Activated T-helper 9 cell treated with anti-CD3 and anti-CD28 coated beads, Interleukin-2, amount 50 U/mL, for 16 hours (primary cell): ENCODE results near the gene ARPC1B.
"Not testable (repeated sequence)": the region's sequence is repeated elsewhere in the genome, so short reads cannot be mapped to it uniquely, and the experiment has no call there.

Experiments
- DNase-seq: peaks from one replicate; pipeline ENCODE4 v3.0.0-alpha.2; 2020; ENCODE audit warnings: low read depth

ARPC1B gene

DNA sequence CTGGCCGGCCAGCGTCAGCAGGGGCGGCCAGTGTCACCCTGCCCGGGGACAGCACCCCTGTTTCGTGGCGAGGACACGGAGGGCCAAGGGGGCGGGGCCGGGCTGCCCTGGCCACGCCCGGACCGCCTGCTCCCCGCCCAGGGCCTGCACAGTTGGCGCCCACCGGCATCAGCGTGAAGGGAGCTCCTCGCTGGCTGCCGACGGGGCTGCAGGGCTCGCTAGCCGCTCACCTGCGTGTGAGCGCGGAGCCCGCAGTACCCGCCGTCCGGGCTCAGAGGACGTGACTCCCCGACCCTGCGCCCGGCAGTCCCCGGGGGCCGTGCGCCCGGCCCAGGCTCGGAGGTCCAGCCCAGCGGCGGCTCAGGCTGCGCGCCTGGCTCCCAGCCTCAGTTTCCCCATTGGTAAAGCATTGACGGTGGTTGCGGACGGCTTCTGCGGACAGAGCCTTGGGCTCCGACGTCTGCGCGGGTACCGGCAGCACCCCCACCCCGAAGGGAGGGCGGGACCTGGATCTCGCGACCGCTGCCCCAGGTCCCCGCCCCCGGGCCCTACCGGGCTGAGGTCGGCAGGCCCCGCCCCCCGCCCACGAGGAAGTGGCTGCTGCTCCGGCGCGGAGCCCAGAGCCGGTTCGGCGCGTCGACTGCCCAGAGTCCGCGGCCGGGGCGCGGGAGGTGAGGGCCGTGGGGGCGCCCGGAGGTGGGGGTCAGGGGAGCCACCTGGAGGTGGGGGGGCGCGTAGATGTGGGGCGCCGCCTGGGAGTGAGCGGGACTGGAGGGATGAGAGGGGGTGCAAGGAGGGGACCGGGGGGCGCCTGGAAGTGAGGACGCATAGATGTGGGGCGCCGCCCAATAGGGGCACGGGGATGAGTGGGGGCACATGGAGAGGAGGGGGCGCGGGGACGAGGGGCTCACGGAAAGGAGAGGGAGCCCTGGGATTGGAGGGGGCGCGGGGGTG, at the start of gene ARPC1B:
TSS of gene ARPC1B (plus strand) at position 620 of the 954 bp plus-strand sequence. CDS start 10,985 bp downstream, outside the sequence.
- peak; percentile 82 for DNase-seq

DNA sequence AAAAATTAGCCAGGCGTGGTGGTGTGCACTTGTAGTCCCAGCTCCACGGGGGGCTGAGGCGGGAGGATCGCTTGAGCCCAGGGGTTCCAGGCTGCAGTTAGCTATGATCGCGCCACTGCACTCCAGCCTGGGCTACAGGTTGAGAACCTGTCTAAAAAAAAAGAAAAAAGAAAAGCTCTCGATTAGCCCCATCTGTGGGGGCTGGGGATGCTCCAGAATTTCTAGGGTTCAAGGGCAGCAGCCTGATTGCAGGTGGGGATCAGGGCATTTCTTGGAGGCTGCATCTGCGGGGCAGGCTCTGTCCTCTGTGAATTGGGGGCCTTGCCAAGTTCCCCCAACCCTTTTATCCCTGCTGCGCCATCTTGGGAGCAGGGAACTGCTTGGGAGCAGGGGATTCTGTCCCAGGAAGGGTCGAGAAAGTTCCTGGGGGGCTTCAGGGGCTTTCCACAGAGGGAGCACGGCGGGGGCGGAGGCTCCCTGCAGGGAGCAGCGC, 49.5 kb upstream of the ARPC1B start:
- DNase-seq = no peak

DNA sequence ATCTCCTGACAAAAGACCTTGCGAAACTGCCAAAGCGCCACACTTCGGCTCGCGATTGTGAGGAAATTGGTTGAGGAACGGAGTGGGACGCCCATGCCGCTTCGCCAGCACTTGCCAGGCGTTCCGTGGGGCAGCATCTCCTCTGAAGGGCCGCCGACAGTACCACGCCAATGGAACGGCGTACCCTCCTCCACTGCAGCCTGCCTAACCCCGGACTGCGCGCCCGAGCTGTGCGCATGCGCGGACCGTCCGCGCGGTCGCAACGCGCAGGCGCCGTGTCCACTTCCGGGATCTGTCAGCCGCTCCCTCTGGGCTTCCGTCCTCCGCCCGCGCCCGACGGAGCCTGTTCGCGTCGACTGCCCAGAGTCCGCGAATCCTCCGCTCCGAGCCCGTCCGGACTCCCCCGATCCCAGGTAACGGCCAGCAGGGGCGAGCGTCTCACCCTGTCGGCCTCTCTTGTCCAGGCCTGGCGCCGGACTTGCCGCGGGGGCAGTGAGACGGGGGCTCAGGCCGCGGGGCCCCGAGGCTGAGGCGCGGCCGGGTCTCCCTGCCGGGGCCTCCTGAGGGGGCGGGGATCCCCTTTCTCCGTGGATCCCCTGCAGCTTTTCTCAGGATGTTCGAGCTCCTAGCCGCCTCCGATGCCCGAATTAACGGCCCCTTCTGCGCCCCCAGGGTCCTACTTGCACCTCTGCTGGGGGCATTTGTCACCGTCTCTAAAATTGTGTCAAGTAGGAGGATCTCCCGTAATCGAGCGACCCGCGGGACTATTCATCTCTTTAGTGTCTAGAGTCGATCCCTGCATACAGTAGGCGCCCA, 48.7 kb upstream of the ARPC1B start, which contains the start of gene ARPC1A:
TSS of gene ARPC1A (plus strand) at position 307 of the 816 bp plus-strand sequence. CDS start 7,456 bp downstream, outside the sequence.
- peak; percentile 88 for DNase-seq

DNA sequence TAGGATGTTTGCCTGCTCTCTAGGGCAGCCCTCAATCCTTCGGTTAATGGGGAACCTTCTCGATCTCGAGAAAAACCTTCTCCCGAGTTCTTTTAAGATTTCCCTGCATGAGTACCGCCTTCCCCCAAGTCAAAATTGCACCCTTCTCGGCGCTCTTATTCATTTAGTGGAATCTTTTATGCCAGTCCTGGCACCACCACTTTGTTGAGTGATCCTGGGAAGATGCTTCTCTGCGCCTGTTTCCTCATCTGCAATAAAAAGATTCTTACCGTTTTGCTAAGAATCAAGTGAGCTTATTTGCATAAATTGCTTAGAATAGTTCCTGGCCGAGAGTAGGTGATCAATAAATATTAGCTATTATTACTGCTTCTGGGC, 48.1 kb upstream of the ARPC1B start:
- no peak for DNase-seq

DNA sequence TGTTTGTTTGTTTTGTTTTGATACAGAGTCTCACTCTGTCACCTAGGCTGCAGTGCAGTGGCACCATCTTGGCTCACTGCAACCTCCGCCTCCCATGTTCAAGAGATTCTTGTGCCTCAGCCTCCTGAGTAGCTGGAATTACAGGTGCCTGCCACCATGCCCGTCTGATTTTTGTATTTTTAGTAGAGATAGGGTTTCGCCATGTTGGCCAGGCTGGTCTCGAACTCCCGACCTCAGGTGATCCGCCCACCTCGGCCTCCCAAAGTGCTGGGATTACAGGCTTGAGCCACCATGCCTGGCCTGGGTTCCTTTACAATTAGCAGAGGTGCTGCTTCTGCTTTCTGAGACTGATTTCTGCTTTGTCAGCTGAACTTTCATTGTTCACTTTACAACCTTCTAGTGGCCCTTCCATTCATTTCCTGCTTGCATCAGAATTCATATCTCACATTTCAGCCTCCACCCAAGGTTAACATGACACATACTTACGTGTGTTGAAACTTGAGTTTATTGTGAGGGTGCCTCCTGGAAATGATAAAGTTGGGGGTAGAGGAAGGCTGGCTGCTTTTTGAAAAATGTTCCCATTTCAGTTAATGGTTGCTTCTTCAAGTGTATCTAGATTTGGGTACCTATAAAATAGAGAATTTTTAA, 44.1 kb upstream of the ARPC1B start:
- DNase-seq = not testable (repeated sequence)

DNA sequence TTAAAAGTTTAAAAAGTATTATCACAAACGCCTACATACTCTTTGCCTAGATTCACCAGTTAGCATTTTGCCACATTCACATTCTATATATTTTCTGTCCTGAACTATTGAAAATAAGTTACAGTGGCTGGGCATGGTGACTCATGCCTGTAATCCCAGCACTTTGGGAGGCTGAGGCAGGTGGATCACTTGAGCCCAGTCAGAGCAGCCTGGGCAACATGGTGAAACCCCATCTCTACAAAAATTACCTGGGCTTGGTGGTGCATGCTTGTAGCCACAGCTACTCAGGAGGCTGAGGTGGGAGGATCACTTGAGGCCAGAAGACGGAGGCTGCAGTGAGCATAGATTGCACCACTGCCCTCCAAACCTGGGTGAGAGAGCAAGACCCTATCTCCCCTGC, 43.5 kb upstream of the ARPC1B start:
- DNase-seq = no peak

DNA sequence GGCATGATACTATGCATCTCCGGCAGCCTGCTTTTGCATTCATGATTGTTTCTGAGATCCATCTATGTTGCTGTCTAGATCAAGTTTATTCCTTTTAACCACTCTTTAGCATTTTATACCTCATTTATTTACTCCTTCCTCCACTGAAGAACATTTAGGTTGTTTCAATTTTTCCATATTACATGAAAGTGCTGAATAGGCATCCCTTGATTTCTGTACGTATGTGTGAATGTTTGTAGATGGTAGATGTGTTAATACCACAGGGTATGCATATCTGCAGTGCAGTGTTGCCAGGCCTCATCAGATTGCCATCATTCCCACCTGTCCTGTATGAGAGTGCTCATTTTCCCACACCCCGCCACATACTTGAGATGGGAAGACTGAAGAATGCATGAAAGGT, 34.9 kb upstream of the ARPC1B start:
- no peak for DNase-seq

DNA sequence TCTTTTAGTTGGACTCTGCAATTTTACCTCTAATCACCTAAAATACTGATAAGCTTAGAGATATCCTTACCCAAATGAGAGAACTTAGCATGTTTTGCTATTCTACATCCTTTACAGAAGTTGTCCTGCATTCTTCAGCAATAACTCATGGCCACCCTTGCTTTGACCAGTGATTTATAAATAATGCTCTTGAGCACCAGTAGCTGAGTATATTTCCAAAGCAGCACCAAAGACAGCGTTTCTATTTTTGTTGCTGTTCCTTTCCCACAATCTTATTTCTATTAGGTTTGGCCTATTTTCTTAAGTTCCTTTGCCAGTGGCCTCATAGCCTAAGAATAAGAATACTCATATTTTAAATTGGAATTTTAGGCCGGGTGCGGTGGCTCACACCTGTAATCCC, 33.9 kb upstream of the ARPC1B start:
- no peak for DNase-seq

DNA sequence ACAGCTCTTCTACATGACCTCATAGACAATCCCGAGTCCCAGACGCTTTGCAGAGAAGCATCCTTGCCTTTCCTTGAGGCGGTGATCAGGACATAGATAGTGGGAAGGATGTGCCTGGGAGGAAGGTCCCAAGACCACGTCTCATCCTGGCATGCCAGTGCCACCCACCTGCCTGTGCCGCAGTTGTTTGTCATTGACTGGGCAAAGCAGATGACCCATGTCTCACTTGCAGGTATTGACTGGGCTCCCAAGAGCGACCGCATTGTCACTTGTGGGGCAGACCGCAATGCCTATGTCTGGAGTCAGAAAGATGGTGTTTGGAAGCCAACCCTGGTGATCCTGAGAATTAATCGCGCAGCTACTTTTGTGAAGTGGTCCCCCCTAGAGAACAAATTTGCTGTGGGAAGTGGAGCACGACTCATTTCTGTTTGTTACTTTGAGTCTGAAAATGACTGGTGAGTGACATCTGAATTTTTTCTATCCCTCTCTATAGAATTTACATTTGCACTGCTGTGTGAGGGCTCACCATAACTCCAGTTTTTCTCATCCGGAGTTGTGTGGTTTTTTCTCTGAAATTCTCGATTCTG, 30.4 kb upstream of the ARPC1B start:
- DNase-seq = no peak

DNA sequence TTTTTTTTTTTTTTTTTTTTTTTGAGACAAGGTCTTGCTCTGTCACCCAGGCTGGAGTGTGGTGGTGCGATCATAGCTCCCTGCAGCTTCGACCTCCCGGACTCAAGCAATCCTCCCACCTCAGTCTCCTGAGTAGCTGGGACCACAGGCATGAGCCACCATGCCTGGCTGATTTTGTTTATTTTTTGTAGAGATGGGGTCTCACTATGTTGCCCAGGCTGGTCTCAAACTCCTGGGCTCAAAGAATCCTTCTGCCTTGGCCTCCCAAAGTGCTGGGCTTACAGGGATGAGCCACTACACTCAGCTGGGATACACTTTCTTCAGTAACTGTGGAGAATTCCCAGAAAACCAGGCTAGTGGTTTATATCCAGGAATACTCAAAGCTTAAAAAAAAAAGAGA, 23.9 kb upstream of the ARPC1B start:
- DNase-seq = not testable (repeated sequence)

DNA sequence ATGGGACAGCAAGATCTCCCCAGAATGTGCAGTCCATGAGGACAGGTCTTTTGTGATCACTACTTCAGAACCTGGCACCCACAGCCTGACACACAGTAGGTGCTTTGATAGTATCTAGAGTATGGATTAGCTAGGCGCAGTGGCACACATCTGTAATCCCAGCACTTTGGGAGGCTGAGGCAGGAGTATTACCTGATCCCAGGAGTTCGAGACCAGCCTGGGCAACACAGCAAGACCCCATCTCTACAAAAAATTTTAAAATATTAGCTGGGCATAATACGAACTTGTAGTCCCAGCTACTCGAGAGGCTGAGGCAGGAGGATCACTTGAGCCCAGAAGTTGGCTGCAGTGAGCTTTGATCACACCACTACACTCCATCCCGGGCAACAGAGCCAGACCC, 22.3 kb upstream of the ARPC1B start:
- DNase-seq = no peak

DNA sequence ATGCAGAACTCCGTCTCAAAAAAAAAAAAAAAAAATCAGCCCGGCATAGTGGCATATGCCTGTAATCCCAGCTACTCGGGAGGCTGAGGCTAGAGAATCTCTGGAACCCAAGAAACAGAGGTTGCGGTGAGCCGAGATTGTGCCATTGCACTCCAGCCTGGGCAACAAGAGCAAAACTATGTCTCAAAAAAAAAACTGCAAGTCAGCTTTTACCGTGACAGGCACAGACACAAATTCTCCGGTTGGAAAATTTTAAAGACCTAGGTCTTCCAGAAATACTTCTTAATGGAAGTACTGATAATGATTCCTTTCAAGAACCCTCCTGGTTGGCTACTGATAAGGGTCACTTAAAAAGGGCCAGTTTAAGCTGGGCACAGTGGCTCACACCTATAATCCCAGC, 19.4 kb upstream of the ARPC1B start:
- no peak for DNase-seq

DNA sequence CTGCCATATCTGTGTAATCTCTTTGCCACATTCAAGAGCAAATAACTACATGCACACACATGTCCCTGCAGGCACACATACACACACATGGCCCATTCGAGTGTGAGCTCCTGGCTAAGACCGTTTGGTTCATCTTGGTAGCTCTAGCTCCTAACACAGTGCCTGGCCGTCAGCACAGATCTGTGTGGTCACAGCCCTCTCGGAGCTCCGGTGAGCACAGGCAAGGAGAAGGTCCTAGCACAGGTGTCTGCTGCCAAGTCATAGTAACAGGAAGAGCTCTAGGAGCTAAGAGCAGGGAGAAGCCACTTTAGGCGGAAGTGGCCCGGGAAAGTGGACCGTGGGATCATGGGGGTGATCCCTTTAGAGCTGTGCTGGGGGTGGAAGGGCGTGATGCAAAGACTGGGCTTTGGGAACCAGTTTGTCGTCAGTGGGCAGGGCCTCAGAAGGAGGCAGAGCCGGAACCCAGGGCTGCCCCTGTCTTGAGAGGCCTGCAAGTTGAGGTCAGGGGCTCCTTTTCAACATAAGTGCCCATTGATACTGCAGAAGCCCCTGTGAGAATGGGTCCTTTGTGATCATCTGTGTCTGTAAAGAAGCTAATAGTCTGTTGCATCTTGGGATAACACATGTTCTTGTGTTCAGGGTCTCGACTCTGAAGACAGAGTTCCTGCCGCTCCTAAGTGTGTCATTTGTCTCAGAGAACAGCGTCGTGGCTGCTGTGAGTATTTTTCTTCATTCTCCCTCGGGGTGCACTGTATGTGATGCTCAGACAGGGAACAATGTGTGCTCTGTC, 16.6 kb upstream of the ARPC1B start:
- no peak for DNase-seq

DNA sequence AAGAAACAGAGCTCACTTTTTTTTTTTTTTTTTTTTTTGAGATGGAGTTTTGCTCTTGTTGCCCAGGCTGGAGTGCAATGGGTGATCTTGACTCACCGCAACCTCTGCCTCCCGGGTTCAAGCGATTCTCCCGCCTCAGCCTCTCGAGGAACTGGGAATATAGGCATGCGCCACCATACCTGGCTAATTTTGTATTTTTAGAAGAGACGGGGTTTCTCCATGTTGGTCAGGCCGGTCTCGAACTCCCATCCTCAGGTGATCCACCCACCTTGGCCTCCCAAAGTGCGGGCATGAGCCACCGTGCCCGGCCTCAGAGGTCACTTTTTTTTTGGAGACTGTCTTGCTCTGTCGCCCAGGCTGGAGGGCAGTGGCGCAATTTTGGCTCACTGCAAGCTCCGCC, 16.0 kb upstream of the ARPC1B start:
- not testable (repeated sequence) for DNase-seq

DNA sequence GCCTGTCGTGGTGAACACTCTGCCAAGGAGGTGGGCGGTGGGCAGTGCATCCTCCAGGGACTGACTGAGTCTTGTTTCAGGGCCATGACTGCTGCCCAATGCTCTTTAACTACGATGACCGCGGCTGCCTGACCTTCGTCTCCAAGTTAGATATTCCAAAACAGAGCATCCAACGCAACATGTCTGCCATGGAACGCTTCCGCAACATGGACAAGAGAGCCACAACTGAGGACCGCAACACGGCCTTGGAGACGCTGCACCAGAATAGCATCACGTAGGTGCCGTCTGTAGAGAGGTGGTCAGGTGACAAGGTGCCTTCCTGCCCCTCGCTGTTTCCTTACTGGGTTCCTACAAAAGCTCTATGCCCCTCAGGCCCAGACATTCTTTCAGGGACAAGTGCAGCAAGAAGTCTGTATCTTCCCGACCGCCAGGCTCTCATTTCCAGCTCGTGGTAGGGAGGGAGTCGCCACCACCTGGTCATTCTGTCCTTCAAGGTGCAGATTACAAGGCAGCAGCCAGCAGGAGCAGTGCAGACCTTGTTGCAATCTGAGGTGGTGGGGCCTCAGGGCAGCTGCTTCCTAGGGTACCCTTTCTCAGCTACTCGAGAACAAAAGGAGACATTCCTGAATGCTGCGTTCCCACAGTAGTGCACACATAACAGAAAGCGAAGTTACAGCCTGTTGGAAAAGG, 14.9 kb upstream of the ARPC1B start:
- DNase-seq = no peak

DNA sequence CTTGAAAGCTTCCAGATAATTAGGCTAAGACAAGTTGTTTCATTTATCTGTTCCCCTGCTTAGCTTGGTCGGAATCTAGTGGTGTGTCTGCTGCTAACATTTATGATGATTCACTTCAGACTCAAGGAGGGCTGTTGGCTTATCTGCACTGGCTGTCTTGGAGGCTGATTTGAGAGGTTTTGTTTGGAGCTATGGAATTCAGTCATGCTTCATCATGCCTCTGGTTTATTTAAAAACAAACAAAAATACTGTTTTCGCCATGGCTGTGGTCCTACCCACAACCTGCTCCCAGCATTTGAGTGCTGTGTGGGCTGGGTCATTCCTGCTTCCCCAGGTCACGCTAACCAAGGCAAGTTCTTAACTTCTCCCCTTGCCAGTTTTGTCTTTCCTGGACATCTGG, 11.7 kb upstream of the ARPC1B start:
- no peak for DNase-seq

DNA sequence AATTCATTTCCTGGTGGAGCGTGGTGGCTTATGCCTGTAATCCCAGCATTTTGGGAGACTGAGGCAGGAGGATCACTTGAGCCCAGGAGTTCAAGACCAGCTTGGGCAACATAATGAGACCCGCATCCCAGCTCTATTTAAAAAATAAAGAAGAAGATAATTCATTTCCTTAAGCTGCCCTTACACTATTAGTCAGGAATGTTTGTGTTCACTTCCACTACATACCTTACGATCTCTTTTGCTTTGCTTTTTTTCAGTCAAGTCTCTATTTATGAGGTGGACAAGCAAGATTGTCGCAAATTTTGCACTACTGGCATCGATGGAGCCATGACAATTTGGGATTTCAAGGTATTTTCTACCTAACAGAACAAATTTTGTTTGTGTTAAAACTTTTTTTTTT, 11.2 kb upstream of the ARPC1B start:
- no peak for DNase-seq

DNA sequence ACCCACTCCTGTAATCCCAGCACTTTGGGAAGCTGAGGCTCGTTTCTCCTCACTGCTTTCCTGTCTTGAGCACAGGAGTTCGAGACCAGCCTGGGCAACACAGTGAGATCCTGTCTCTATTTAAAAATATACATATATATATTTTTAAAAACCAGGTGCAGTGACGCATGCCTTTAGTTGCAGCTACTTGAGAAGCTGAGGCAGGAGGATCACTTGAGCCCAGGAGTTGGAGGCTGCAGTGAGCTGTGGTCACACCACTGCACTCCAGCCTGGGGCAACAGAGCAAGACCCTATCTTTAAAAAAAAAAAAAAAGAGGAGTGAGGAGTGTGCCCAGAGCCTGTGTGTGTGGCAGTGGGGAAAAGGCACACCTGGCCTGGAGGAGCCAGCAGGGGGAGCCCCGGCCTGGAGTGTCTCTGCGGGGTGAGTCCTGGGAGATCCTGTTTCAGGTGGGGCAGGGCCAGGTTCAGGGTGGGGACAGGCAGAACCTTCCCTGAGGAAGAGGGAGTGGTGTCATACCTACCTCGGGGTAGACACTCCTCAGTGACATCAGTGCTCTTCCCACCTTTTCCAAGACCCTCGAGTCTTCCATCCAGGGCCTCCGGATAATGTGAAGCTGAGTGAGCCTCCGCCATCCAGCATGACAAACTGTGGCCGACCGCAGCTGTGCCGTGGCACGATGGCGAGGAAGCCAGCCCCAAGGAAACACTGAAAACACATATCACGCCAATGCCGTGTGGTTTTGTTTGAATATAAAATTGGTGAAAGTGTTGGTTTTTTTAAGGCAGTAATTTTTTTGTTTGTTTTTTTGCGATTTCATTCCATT, 9.0 kb upstream of the ARPC1B start:
- DNase-seq = peak; percentile 53

DNA sequence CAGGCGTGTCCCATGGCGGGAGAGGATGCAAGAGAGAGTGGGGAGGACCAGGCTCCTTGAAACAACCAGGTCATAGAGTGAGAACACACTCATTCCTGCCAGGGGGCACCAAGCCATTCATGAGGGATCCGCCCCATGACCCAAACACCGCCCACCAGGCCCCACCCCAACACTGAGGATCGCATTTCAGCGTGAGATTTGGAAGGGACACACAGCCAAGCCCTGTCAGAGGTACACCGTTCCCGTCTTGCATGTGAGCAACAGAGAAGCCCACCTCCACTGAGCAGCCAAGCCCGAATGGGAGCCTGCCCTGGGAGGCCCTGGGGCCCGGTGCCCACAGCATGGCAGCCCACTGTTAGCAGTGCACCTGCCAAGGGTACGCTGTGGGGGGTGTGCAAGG, 7.9 kb upstream of the ARPC1B start:
- DNase-seq = no peak
